ENCODE measurements around the gene OLFM1. TPM values are rescaled to one million over a fixed set of nuclear protein-coding genes. Genes with fewer than 3 reads are reported as not detected.

Gene OLFM1
- total RNA-seq, 4 donors from 2014 or later = 5.3 to 15.0 (median 8.6) TPM

- no peak overlapping the region for H3K4me3 ChIP-seq (ENCODE audit: low read depth, poor library complexity, severe bottlenecking)
- intact Hi-C loops (cut with DNase I; ENCODE audit: low total_unique reads) = no loop called here
- WGBS, 2 donors = 76 to 84% methylated on average over 12 of the region's 12 CpGs
- DNase-seq (ENCODE audit: low spot score in 2 of 2) = no peak
- TF ChIP-seq CTCF (IDR thresholded peaks at IDR 0.05) = no peak
- TF ChIP-seq POLR2A (IDR thresholded peaks at IDR 0.05) = no peak
These were observed 79.9 kb downstream of the OLFM1 start for GRCh38 chr9:135167356-135167755.

GRCh38 chr9:135167849-135168655 is 80.6 kb downstream of the OLFM1 start:
- no peak overlapping the region for H3K4me3 ChIP-seq (ENCODE audit: low read depth, poor library complexity, severe bottlenecking)
- intact Hi-C loops (cut with DNase I; ENCODE audit: low total_unique reads) = no loop called here
- WGBS, 2 donors = 64 to 69% methylated on average over 23 of the region's 23 CpGs
- TF ChIP-seq POLR2A (IDR thresholded peaks at IDR 0.05) (no peak), CTCF (IDR thresholded peaks at IDR 0.05) (no peak)
- no peak for DNase-seq (ENCODE audit: low spot score in 2 of 2)

- WGBS, 2 donors = 67 to 73% methylated on average over 10 of the region's 10 CpGs
- DNase-seq (ENCODE audit: low spot score in 2 of 2) = no peak
- intact Hi-C loops (cut with DNase I; ENCODE audit: low total_unique reads) = no loop called here
- no peak overlapping the region for H3K4me3 ChIP-seq (ENCODE audit: low read depth, poor library complexity, severe bottlenecking)
- TF ChIP-seq POLR2A (IDR thresholded peaks at IDR 0.05) = no peak
- TF ChIP-seq CTCF (IDR thresholded peaks at IDR 0.05) = no peak
These were observed 82.3 kb downstream of the OLFM1 start for GRCh38 chr9:135169709-135170226.

- no peak for DNase-seq (ENCODE audit: low spot score in 2 of 2)
These were observed 83.1 kb downstream of the OLFM1 start for GRCh38 chr9:135170535-135170934.

More at GRCh38 chr9:135170535-135170934, 83.1 kb downstream of the OLFM1 start:
- no peak overlapping the region for H3K4me3 ChIP-seq (ENCODE audit: low read depth, poor library complexity, severe bottlenecking)
- intact Hi-C loops (cut with DNase I; ENCODE audit: low total_unique reads) = no loop called here
- 50 to 54% methylated on average over 14 of the region's 14 CpGs for WGBS, 2 donors
- TF ChIP-seq POLR2A (IDR thresholded peaks at IDR 0.05) = no peak
- TF ChIP-seq CTCF (IDR thresholded peaks at IDR 0.05) = no peak

Other genes starting within 250 kb of the OLFM1 start
- under 1 TPM in 1 of 4 donors, not detected in 3; 0.29 TPM for gene FCN2, start 206.9 kb upstream of the OLFM1 start, total RNA-seq
- gene FCN1, start 169.8 kb upstream of the OLFM1 start, total RNA-seq = 1 to 10 TPM in 2 of 4 donors, under 1 TPM in 2; 0.72 to 2.9 (median 1.1) TPM

Data from lower leg skin (tissue), 4 donors.